Gastrocnemius medialis (tissue), 4 donors: ENCODE results near the gene ASTN2.

ENCODE experiments used
- POLR2A ChIP-seq, 2 donors: fragments of 450-650 bp; IDR thresholded peaks; one replicate each; pipeline ENCODE4 v1.6.1; 2017; ENCODE audit warnings: antibody characterized with exemption in 2 of 2, mild to moderate bottlenecking in 2 of 2, moderate library complexity in 2 of 2
- TF ChIP-seq, protein P1 (sequence below), 5 experiments: fragments of 450-650 bp in 3 of 5; fragments of 200-600 bp in 2 of 5; sonication (generic) in 2 of 5; IDR thresholded peaks in 4 of 5; conservative IDR thresholded peaks in 1 of 5; 1 replicate in 4 of 5; 2 replicates in 1 of 5; pipeline ENCODE4 v1.5.1; 2016 to 2019; ENCODE audit warnings: antibody characterized with exemption in 5 of 5, mild to moderate bottlenecking in 3 of 5, moderate library complexity in 3 of 5

DNA sequence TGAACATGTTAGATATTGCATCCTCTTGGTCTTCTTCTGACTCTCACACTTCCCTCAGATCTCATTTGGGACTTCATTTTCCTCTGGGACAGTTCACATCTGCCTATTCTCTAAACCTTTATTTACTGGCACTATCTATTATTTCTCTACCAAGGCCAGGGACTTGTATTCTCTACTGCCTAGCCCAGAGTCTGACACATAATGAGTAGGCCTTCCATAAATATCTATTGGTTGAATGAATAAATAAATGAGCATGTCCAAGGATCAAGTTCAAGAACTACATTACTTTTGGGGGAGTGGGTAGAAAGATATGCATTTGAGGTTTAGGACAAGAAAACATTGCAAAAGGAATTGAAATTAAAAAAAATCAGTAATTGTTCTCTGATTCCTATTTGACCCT is 477.5 kb downstream of the ASTN2 start:
- TF ChIP-seq, protein P1, sequence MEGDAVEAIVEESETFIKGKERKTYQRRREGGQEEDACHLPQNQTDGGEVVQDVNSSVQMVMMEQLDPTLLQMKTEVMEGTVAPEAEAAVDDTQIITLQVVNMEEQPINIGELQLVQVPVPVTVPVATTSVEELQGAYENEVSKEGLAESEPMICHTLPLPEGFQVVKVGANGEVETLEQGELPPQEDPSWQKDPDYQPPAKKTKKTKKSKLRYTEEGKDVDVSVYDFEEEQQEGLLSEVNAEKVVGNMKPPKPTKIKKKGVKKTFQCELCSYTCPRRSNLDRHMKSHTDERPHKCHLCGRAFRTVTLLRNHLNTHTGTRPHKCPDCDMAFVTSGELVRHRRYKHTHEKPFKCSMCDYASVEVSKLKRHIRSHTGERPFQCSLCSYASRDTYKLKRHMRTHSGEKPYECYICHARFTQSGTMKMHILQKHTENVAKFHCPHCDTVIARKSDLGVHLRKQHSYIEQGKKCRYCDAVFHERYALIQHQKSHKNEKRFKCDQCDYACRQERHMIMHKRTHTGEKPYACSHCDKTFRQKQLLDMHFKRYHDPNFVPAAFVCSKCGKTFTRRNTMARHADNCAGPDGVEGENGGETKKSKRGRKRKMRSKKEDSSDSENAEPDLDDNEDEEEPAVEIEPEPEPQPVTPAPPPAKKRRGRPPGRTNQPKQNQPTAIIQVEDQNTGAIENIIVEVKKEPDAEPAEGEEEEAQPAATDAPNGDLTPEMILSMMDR (IDR thresholded peaks at IDR 0.05 in 4 of 5, conservative IDR thresholded peaks at IDR 0.05 in 1 of 5) = no peak
- TF ChIP-seq POLR2A (IDR thresholded peaks at IDR 0.05) = no peak
